Transverse colon (tissue), 4 donors: ENCODE data around the gene GKAP1. TPM values are rescaled to one million over a fixed set of nuclear protein-coding genes. Genes with fewer than 3 reads are reported as not detected.

Source experiments
- DNase-seq: peaks from one replicate; pipeline ENCODE4 v3.0.0-alpha.2; 2019
- H3K27ac ChIP-seq, 4 donors: fragments of 200-600 bp; sonication (generic); 2 replicates each; pipeline ENCODE4 v1.5.1; 2016 to 2018; ENCODE audit warnings: inconsistent platforms in 4 of 4
- H3K27me3 ChIP-seq: fragments of 200-600 bp; sonication (generic); 2 replicates; pipeline ENCODE4 v1.5.1; 2017; ENCODE audit warnings: inconsistent platforms
- H3K36me3 ChIP-seq, 4 donors: fragments of 200-600 bp; sonication (generic); 2 replicates each; pipeline ENCODE4 v1.5.1; 2017 to 2019; ENCODE audit warnings: inconsistent platforms in 4 of 4
- H3K4me1 ChIP-seq, 4 donors: fragments of 200-600 bp; sonication (generic); 2 replicates each; pipeline ENCODE4 v1.5.1; 2017 to 2020; ENCODE audit warnings: inconsistent platforms in 4 of 4
- H3K4me3 ChIP-seq, 4 donors: fragments of 200-600 bp; sonication (generic); 1 replicate in 1 of 4; 2 replicates in 3 of 4; pipeline versions ENCODE4 v1.5.1 to v1.6.1; 2017 to 2019; ENCODE audit warnings: inconsistent platforms in 4 of 4
- H3K9me3 ChIP-seq, 2 donors: fragments of 200-600 bp; sonication (generic); 2 replicates each; pipeline ENCODE4 v1.5.1; 2017 to 2019; ENCODE audit warnings: inconsistent platforms in 2 of 2
- EP300 ChIP-seq: sonication (generic); formaldehyde crosslinking; IDR thresholded peaks from one replicate; pipeline ENCODE4 v1.6.1; 2017; ENCODE audit warnings: antibody characterized with exemption, low read depth
- POLR2A ChIP-seq: fragments of 450-650 bp; IDR thresholded peaks from one replicate; pipeline ENCODE4 v1.6.1; 2016; ENCODE audit warnings: antibody characterized with exemption, mild to moderate bottlenecking, moderate library complexity
- POLR2AphosphoS5 ChIP-seq, 3 donors: sonication (generic); formaldehyde crosslinking; IDR thresholded peaks; one replicate each; pipeline ENCODE4 v1.6.1; 2016; ENCODE audit warnings: antibody characterized with exemption in 3 of 3
- WGBS, 2 donors: methylation state at CpG; one replicate each; pipeline ENCODE4 v1.1.5; 2018; ENCODE audit warnings: low coverage in 1 of 2; 5-methylcytosine and 5-hydroxymethylcytosine counted together
- in situ Hi-C, 4 donors: fragments of 200-750 bp; cut with MboI; loops; one replicate each; pipeline versions ENCODE4 v1.15.0 to v1.15.1; 2017; ENCODE audit warnings: low sequenced_read_pairs in 3 of 4, low pct_ligation_motif_present in 1 of 4, low pct_unique_long_range_greater_than_20kb in 1 of 4
- intact Hi-C: fragments of 100-400 bp; cut with DNase I; formaldehyde crosslinking; loops from one replicate; pipeline ENCODE4 v1.15.1; 2023; ENCODE audit warnings: low total_unique reads
- total RNA-seq, 4 donors: library from RNA; depleted of rRNA; stranded (reverse); fragments of >200 nt; gene quantifications; one replicate each; pipeline ENCODE4 v1.1.0, GENCODE V29; 2016
- TF ChIP-seq, protein P1 (sequence below), 5 experiments: fragments of 200-600 bp in 3 of 5; fragments of 450-650 bp in 2 of 5; sonication (generic) in 3 of 5; IDR thresholded peaks; 1 replicate in 2 of 5; 2 replicates in 3 of 5; pipeline ENCODE4 v1.5.1; 2016 to 2017; ENCODE audit warnings: antibody characterized with exemption in 5 of 5, inconsistent platforms in 3 of 5, mild to moderate bottlenecking in 2 of 5, moderate library complexity in 1 of 5

GKAP1 gene
- total RNA-seq, 4 donors from 2014 or later: 1.5 to 11.0 (median 6.0) TPM; not detected in 1

DNA sequence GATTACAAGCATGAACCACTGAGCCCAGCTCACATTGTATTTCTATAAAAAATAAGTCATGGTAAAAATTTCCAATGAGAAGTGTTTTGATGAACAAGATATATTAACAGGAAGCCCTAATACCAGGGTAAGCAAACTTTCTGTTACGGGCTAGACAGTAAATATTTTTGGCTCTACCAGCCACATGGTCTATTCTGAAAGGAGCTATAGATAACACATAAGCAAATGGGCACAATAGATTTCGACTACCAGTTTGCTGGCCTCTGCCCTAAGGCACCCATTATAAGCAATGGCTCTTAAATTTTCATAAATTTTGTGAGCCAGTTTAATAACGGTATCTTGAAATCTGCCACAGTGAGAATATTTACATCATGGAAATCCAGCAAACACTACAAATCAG lies 118.0 kb downstream of the GKAP1 start:
- in situ Hi-C loops: no loop called here
- Histone ChIP-seq H3K36me3 (no peaks in the 10 kb centered on the region), H3K4me1 (peaks cover 7 to 53% (median 14%) of the 10 kb centered on the region in 4 donors), H3K9me3 (no peaks in the 10 kb centered on the region), H3K27me3 (no peaks in the 10 kb centered on the region), H3K27ac (no peak overlapping the region), H3K4me3 (no peak overlapping the region)
- DNase-seq: no peak
- TF ChIP-seq EP300: no peak
- no peak for TF ChIP-seq POLR2A
- TF ChIP-seq POLR2AphosphoS5 (IDR thresholded peaks at IDR 0.05): no peak
- TF ChIP-seq, protein P1, sequence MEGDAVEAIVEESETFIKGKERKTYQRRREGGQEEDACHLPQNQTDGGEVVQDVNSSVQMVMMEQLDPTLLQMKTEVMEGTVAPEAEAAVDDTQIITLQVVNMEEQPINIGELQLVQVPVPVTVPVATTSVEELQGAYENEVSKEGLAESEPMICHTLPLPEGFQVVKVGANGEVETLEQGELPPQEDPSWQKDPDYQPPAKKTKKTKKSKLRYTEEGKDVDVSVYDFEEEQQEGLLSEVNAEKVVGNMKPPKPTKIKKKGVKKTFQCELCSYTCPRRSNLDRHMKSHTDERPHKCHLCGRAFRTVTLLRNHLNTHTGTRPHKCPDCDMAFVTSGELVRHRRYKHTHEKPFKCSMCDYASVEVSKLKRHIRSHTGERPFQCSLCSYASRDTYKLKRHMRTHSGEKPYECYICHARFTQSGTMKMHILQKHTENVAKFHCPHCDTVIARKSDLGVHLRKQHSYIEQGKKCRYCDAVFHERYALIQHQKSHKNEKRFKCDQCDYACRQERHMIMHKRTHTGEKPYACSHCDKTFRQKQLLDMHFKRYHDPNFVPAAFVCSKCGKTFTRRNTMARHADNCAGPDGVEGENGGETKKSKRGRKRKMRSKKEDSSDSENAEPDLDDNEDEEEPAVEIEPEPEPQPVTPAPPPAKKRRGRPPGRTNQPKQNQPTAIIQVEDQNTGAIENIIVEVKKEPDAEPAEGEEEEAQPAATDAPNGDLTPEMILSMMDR (IDR thresholded peaks at IDR 0.05): no peak
- intact Hi-C loops: no loop called here
- WGBS, 2 donors: 79 to 83% methylated on average over 2 to 3 of the region's 3 CpGs

DNA sequence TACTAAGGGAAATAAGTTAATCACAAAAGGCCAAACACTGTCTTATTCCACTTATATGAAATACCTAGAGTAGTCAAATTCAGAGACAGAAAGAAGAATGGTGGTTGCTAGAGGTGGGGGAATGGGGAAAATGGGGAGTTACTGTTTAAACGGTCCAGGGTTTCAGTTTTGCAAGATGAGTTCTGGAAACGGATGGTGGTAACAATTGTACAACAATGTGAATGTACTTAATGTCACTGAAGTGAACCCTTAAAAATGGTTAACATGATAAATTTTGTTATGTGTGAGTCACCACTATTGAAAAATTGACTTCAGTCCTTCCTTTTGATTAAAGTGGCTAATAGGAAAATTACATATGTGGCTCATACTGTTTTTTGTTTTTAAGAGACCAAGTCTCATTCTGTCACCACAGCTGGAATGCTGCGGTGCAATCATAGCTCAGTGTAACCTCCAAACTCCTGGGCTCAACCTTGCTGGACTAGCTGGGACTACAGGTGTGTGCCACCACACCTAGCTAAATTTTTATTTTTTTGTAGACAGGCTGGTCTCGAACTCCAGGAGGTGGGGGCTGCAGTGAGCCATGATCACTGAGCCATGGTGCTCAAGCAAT lies 118.5 kb downstream of the GKAP1 start:
- no peak for DNase-seq
- in situ Hi-C loops: no loop called here
- intact Hi-C loops: no loop called here
- Histone ChIP-seq H3K27ac (no peak overlapping the region), H3K27me3 (no peaks in the 10 kb centered on the region), H3K9me3 (no peaks in the 10 kb centered on the region), H3K4me3 (no peak overlapping the region), H3K36me3 (no peaks in the 10 kb centered on the region), H3K4me1 (peaks cover 7 to 55% (median 14%) of the 10 kb centered on the region in 4 donors)
- TF ChIP-seq EP300: no peak
- TF ChIP-seq POLR2AphosphoS5 (IDR thresholded peaks at IDR 0.05): no peak
- TF ChIP-seq, protein P1 (IDR thresholded peaks at IDR 0.05): no peak
- no peak for TF ChIP-seq POLR2A
- WGBS, 2 donors: 38 to 57% methylated on average over 2 to 4 of the region's 4 CpGs

DNA sequence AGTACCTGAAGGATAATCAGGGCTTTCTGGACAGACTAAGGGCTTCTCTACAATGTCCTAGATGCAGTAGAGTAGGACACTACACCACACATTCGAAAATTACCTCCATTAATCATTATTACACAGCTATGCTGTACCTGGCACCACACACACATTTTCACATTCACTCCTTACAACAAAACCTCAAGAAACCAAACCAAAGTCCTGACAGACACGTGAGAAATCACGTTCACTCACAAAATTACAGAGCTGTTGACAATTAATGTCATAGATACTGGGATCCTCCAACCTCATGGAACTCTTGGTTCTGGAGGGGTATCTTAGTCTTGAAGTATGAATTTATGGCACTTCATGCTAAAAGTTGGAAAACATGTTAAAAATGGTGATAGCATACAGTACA lies 126.1 kb downstream of the GKAP1 start:
- in situ Hi-C loops: no loop called here
- Histone ChIP-seq H3K9me3 (no peaks in the 10 kb centered on the region), H3K27me3 (no peaks in the 10 kb centered on the region), H3K4me3 (no peak overlapping the region), H3K36me3 (no peaks in the 10 kb centered on the region), H3K4me1 (peaks cover 0 to 43% (median 15%) of the 10 kb centered on the region in 4 donors), H3K27ac (no peak overlapping the region)
- DNase-seq: no peak
- WGBS, 2 donors: 89% methylated on average over 3 of the region's 3 CpGs
- intact Hi-C loops: no loop called here
- TF ChIP-seq POLR2A (no peak), POLR2AphosphoS5 (IDR thresholded peaks at IDR 0.05) (no peak), EP300 (no peak)
- TF ChIP-seq, protein P1 (IDR thresholded peaks at IDR 0.05): no peak

Other genes starting within 250 kb of the GKAP1 start
- gene IDNK, start 194.6 kb downstream of the GKAP1 start, total RNA-seq: 10 to 100 TPM in 1 of 4 donors, 1 to 10 TPM in 1, not detected in 2; 4.6 to 18.7 TPM
- gene UBQLN1, start 109.8 kb downstream of the GKAP1 start, total RNA-seq: 10 to 100 TPM; 56.5 to 87.3 (median 72.1) TPM
- gene KIF27, start 103.7 kb upstream of the GKAP1 start, total RNA-seq: 1 to 10 TPM in 3 of 4 donors, under 1 TPM in 1; 0.75 to 5.2 (median 3.6) TPM
- 100 to 1,000 TPM; 132 to 406 (median 278) TPM for gene HNRNPK, start 162.4 kb upstream of the GKAP1 start, total RNA-seq
- gene RMI1, start 163.0 kb upstream of the GKAP1 start, total RNA-seq: 10 to 100 TPM in 2 of 4 donors, 1 to 10 TPM in 2; 1.8 to 13.1 (median 9.1) TPM